ENCODE data around the gene C10orf88. TPM values are rescaled to one million over a fixed set of nuclear protein-coding genes. Genes with fewer than 3 reads are reported as not detected.

C10orf88 gene
- 10 to 100 TPM; 15.9 to 25.4 (median 21.8) TPM for polyA plus RNA-seq (ENCODE audit: insufficient read depth in 1 of 5, insufficient read length in 5 of 5, low replicate concordance in 1 of 5)
- long read RNA-seq, donor 1, transcript C10orf88-204 (6 exons, 2,482 nt), result major isoform, 7 of 7 reads
- long read RNA-seq, donor 1, partial matches to known transcripts, result 0 of 7 reads
- long read RNA-seq, donor 1, other reads (novel, unspliced or antisense), result 0 of 7 reads
- long read RNA-seq, donor 2, transcript C10orf88-204 (6 exons, 2,482 nt), result major isoform, 5 of 6 reads
- long read RNA-seq, donor 2, partial matches to known transcripts, result 0 of 6 reads
- long read RNA-seq, donor 2, other reads (novel, unspliced or antisense), result 0 of 6 reads
- long read RNA-seq, donor 3, result 0 reads
- long read RNA-seq, donor 4, partial matches to known transcripts, result 0 of 3 reads
- long read RNA-seq, donor 4, other reads (novel, unspliced or antisense), result 0 of 3 reads
- long read RNA-seq, donor 5, partial matches to known transcripts, result 0 of 3 reads
- long read RNA-seq, donor 5, other reads (novel, unspliced or antisense), result 0 of 3 reads
- long read RNA-seq, donor 6, transcript C10orf88-204 (6 exons, 2,482 nt), result major isoform, 7 of 7 reads
- long read RNA-seq, donor 6, partial matches to known transcripts, result 0 of 7 reads
- long read RNA-seq, donor 6, other reads (novel, unspliced or antisense), result 0 of 7 reads
- long read RNA-seq, donor 7, partial matches to known transcripts, result 0 of 4 reads
- long read RNA-seq, donor 7, other reads (novel, unspliced or antisense), result 0 of 4 reads
- long read RNA-seq, donor 8, partial matches to known transcripts, result 0 of 2 reads
- long read RNA-seq, donor 8, other reads (novel, unspliced or antisense), result 0 of 2 reads

- peak; percentile 97 for DNase-seq
Measured at GRCh38 chr10:122953902-122954730, at the start of gene C10orf88. C10orf88 (minus strand) TSS chr10:122954227; CDS start chr10:122954178, 49 bp downstream.

GRCh38 chr10:123001370-123001769 lies 47.3 kb upstream of the C10orf88 start:
- DNase-seq, result no peak

- DNase-seq, result no peak
Measured at GRCh38 chr10:123000155-123000554, 46.1 kb upstream of the C10orf88 start.

- no peak for DNase-seq
Measured at GRCh38 chr10:122999347-122999746, 45.3 kb upstream of the C10orf88 start.

- no peak for DNase-seq
Measured at GRCh38 chr10:122998934-122999333, 44.9 kb upstream of the C10orf88 start.

- DNase-seq, result no peak
Measured at GRCh38 chr10:122998360-122998917, 44.4 kb upstream of the C10orf88 start.

- no peak for DNase-seq
Measured at GRCh38 chr10:122997864-122998263, 43.8 kb upstream of the C10orf88 start.

DNA sequence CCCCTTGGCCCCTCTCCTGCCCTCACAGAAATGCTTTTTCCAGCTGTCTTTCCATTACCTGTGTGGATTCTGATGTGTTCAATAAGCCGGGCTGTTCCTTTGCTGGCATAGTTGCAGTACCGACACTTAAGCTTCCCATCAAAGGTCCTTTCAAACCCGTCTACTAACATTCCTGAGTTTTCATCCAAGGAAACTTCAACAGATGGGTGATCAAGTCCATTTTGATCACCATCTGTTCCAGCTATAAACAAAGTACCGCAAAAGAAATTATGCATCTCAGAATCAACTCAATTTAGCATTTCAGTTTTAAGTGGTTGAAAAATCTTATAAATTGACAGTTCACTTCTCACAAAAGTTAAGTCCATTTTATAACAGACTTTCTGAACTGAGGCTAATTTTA lies 41.9 kb upstream of the C10orf88 start:
- no peak for DNase-seq

GRCh38 chr10:122993797-122994336 lies 39.8 kb upstream of the C10orf88 start:
- DNase-seq, result no peak

- no peak for DNase-seq
Measured at GRCh38 chr10:122992031-122992585, 38.1 kb upstream of the C10orf88 start.

DNA sequence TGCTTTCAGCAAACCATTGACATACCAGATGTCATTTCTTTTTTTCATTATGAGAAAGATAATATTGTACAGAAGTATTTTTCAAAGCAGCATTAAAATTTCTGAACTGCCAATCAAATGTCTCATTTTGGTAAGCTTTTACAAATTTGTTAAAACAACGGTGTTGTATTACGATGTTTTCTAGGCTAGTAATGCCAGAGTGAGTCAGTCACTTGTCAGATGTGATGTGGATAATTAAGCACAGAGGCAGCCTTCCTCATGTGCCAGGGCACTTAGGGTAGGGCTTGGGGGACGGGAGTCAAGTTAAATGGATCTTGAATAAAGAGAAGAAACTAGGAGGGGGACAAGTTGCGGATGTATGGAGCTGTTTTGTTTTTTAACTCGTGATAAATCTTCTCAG lies 36.3 kb upstream of the C10orf88 start:
- no peak for DNase-seq

GRCh38 chr10:122988501-122988900 lies 34.5 kb upstream of the C10orf88 start:
- DNase-seq, result no peak

- no peak for DNase-seq
Measured at GRCh38 chr10:122986335-122986734, 32.3 kb upstream of the C10orf88 start.

- no peak for DNase-seq
Measured at GRCh38 chr10:122984708-122985107, 30.7 kb upstream of the C10orf88 start.

GRCh38 chr10:122983898-122984297 lies 29.9 kb upstream of the C10orf88 start:
- no peak for DNase-seq

- DNase-seq, result peak; percentile 10 to 17
Measured at GRCh38 chr10:122981066-122981464, 27.0 kb upstream of the C10orf88 start.

DNA sequence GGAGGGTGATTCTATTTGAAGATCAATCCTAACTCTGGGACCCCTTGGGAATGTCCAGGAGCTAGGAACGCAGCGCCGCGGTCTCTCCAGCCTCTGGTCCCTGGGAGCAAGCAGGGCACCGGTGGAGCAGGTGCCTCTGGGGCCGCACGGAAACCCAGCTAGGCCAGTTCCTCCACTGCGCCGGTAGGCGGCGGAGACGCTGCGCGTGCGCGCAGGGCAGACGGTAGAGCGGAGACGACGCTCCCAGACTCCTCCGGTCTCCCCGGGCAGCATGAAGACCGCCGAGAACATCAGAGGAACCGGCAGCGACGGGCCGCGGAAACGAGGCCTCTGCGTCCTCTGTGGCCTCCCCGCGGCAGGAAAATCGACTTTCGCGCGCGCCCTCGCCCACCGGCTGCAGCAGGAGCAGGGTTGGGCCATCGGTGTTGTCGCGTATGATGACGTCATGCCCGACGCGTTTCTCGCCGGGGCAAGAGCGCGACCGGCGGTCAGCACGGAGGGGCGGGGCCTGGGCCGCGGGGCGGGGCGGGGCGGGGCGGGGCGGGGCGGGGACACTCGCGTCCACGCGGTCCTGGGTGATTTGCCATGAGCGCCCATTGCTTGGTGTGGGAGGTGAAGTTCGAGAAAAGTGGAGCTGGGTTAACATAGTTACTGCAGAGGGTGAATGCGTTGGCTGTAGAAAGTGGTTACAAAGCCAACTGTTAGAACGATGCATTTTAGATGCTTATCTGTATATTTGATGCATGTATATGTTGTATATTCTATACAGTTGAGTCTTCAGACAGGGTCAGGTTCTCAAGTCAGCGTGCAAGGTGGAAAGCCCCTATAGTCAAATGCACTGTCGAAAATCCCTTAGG lies 26.4 kb upstream of the C10orf88 start, which contains the start of gene PSTK:
PSTK (plus strand) TSS at position 193 of the 857 bp plus-strand sequence; CDS start at position 272, 79 bp downstream.
- DNase-seq, result peak; percentile 95 to 96

DNA sequence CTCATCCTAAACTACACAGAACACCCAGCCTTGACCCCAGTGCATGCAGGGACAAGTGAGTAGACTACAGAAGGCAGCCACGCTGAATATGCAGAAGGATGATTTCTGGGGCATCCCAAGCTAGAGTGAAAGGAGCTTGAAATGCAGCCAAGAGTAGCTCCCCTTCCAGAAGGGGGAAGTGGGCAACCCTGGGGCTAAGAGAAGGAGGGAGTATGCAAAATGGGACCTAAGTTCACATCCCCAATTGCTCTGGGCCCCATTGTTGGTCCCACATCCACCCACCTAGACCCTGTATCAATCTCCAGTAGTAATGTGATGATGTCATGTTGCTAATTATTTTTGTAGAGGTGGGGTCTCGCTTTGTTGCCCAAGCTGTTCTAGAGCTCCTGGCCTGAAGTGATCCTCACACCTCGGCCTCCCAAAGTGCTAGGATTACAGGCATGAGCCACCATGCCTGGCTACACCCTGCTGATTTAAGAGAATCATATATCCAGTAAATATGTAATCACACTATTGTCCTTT lies 20.6 kb upstream of the C10orf88 start:
- no peak for DNase-seq

DNA sequence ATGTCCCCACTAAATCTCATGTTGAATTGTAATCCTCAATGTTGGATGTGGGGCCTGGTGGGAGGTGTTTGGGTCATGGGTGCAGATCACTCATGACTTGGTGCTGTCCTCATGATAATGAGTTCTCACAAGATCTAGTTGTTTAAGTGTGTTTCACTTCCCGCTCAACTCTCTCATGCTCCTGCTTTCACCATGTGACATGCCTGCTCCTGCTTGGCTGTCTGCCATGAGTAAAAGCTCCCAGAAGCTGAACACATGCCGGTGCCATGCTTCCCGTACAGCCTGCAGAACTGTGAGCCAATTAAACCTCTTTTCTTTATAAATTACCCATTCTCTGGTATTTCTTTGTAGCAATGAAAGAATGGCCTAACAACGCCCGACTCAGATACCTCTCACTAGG lies 20.0 kb upstream of the C10orf88 start:
- no peak for DNase-seq

Data from right lung (tissue), 10 donors.